Esophagus muscularis mucosa (tissue), 4 donors: ENCODE results near the gene GAA. TPM values are rescaled to one million over a fixed set of nuclear protein-coding genes. Genes with fewer than 3 reads are reported as not detected.

ENCODE experiments used
- DNase-seq: peaks from one replicate; pipeline ENCODE4 v3.0.0-alpha.2; 2017; ENCODE audit errors: extremely low spot score
- H3K27ac ChIP-seq, 4 donors: fragments of 200-600 bp; sonication (generic); replicated peaks in 1 of 4; 1 replicate in 3 of 4; 2 replicates in 1 of 4; pipeline ENCODE4 v1.5.1; 2016 to 2019; ENCODE audit warnings: mild to moderate bottlenecking in 1 of 4
- H3K27me3 ChIP-seq, 4 donors: fragments of 200-600 bp; sonication (generic); one replicate each; pipeline versions ENCODE4 v1.5.1 to v1.6.0; 2016 to 2019
- H3K36me3 ChIP-seq, 4 donors: fragments of 200-600 bp; sonication (generic); one replicate each; pipeline ENCODE4 v1.5.1; 2016 to 2019
- H3K4me1 ChIP-seq, 4 donors: fragments of 200-600 bp; sonication (generic); one replicate each; pipeline ENCODE4 v1.5.1; 2016 to 2019
- H3K4me3 ChIP-seq, 4 donors: fragments of 200-600 bp; sonication (generic); 1 replicate in 2 of 4; 2 replicates in 2 of 4; pipeline ENCODE4 v1.5.1; 2016 to 2019; ENCODE audit warnings: mild to moderate bottlenecking in 4 of 4, moderate library complexity in 1 of 4
- H3K9me3 ChIP-seq, 4 donors: fragments of 200-600 bp; sonication (generic); 1 replicate in 3 of 4; 2 replicates in 1 of 4; pipeline ENCODE4 v1.5.1; 2016 to 2019
- EP300 ChIP-seq: sonication (generic); formaldehyde crosslinking; IDR thresholded peaks from one replicate; pipeline ENCODE4 v1.6.1; 2017; ENCODE audit warnings: antibody characterized with exemption
- POLR2A ChIP-seq: fragments of 450-650 bp; IDR thresholded peaks from one replicate; pipeline ENCODE4 v1.6.1; 2017; ENCODE audit warnings: antibody characterized with exemption, moderate library complexity, mild to moderate bottlenecking, low read depth
- POLR2AphosphoS5 ChIP-seq, 2 donors: sonication (generic); formaldehyde crosslinking; IDR thresholded peaks; one replicate each; pipeline ENCODE4 v1.6.1; 2017; ENCODE audit warnings: antibody characterized with exemption in 2 of 2
- WGBS: methylation state at CpG from one replicate; pipeline ENCODE4 v1.1.5; 2018; 5-methylcytosine and 5-hydroxymethylcytosine counted together
- intact Hi-C: fragments of 100-400 bp; cut with DNase I; formaldehyde crosslinking; loops from one replicate; pipeline ENCODE4 v1.15.1; 2023
- total RNA-seq, 4 donors: library from RNA; depleted of rRNA; stranded (reverse); fragments of >200 nt; gene quantifications; one replicate each; pipeline versions ENCODE4 v1.1.0 to v1.2.1, GENCODE V29; 2016
- TF ChIP-seq, protein P1 (sequence below), 3 experiments: fragments of 200-600 bp in 2 of 3; fragments of 450-650 bp in 1 of 3; sonication (generic) in 2 of 3; IDR thresholded peaks; one replicate each; pipeline ENCODE4 v1.5.1; 2017 to 2019; ENCODE audit warnings: antibody characterized with exemption in 3 of 3, mild to moderate bottlenecking in 2 of 3, moderate library complexity in 1 of 3

Gene GAA
- total RNA-seq, 4 donors from 2014 or later = 65.4 to 84.4 (median 73.7) TPM

DNA sequence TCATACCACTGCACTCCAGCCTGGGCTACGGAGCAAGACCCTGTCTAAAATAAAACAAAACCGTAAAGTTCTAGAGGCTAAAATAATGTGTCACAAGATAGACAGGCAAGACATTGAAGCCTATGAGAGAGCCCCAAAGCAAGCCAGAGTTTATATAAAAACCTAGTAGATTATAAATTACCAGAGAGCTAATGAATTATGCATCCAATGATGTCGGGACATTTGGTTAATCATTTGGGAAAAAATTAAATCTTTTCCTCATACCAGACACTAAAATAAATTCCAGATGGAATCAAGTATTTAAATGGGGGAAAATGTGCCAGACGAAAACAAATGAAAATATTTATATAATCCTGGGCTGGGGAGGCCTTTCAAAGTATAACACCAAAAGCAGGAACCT lies 40.7 kb upstream of the GAA start:
- intact Hi-C loops = no loop called here
- WGBS = 75% methylated on average over 4 of the region's 4 CpGs
- DNase-seq = no peak

DNA sequence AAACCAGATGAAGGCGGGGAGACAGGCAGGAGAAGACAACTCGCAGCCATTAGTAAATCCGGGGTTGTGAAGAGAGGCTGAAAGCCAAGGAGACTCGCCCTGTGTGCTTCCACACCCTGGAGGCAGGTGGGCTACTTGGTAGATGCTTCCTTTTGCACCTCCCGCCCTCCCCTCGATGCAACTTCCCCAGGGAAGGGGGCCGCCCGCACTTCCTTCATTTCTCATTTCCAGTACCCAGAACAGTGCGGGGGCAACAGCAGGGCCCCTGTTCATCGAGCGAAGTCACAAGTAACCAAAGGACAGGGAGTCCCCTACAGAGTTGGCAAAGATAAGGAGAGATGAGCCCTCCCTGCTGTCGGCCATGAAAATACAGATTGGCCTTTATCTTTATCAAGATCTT lies 40.0 kb upstream of the GAA start:
- WGBS = 87% methylated on average over 12 of the region's 12 CpGs
- DNase-seq = no peak

More for the DNA sequence above, 40.7 kb upstream of the GAA start:
- H3K27me3 ChIP-seq = no peaks in the 10 kb centered on the region
- H3K4me1 ChIP-seq = peaks cover 4 to 15% (median 10%) of the 10 kb centered on the region in 4 donors
- peaks cover 0 to 21% (median 11%) of the 10 kb centered on the region in 4 donors for H3K36me3 ChIP-seq
- no peak overlapping the region for H3K4me3 ChIP-seq
- TF ChIP-seq, protein P1, sequence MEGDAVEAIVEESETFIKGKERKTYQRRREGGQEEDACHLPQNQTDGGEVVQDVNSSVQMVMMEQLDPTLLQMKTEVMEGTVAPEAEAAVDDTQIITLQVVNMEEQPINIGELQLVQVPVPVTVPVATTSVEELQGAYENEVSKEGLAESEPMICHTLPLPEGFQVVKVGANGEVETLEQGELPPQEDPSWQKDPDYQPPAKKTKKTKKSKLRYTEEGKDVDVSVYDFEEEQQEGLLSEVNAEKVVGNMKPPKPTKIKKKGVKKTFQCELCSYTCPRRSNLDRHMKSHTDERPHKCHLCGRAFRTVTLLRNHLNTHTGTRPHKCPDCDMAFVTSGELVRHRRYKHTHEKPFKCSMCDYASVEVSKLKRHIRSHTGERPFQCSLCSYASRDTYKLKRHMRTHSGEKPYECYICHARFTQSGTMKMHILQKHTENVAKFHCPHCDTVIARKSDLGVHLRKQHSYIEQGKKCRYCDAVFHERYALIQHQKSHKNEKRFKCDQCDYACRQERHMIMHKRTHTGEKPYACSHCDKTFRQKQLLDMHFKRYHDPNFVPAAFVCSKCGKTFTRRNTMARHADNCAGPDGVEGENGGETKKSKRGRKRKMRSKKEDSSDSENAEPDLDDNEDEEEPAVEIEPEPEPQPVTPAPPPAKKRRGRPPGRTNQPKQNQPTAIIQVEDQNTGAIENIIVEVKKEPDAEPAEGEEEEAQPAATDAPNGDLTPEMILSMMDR (IDR thresholded peaks at IDR 0.05) = no peak
- TF ChIP-seq POLR2AphosphoS5 (IDR thresholded peaks at IDR 0.05) (no peak), EP300 (no peak), POLR2A (no peak)
- H3K27ac ChIP-seq = no peak overlapping the region
- no peaks in the 10 kb centered on the region for H3K9me3 ChIP-seq

DNA sequence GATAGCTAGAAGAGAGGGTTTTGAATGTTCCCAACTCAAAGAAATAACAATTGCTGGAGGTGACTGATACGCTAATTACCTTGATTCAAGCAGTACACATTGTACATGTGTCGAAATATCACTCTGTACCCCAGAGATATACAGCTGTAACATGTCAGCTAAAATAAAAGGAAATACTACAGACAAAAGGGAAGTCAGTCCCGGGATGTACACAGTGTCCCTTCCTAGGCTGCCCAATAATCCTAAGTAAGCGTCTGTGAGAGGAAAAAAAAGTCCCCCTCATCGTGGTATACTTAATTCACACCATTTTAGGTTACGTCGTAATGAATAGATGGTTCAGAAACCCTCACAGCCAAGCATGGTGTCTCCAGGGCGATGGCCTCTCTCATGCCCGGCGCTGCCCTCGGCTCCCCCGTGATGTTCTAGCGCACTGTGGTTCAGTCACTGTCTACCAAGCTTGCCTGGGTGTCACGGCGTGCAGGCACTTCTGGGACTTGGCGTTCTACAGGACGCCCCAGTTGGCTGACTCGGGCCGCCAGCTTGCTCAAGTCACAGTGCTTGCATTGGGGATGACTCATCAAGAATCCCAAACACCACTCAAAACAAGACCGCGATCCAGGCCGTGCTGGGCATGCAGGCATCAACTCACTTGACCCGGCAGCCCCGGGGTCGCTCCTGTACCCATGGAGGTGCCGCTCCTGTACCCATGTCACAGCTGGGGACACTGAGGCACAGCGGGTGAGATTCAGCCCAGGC lies 37.4 kb upstream of the GAA start:
- Histone ChIP-seq H3K36me3 (peaks cover 0 to 6% (median 2%) of the 10 kb centered on the region in 4 donors), H3K4me3 (no peak overlapping the region), H3K4me1 (peaks cover 12 to 26% (median 22%) of the 10 kb centered on the region in 4 donors), H3K27me3 (no peaks in the 10 kb centered on the region), H3K9me3 (no peaks in the 10 kb centered on the region), H3K27ac (peak overlapping the region; percentile 35 to 54 (median 52))
- TF ChIP-seq EP300 (no peak), POLR2A (no peak), POLR2AphosphoS5 (IDR thresholded peaks at IDR 0.05) (peak in 1 of 2 donors; percentile 29)
- TF ChIP-seq, protein P1 (IDR thresholded peaks at IDR 0.05) = no peak
- intact Hi-C loops = no loop called here
- WGBS = 83% methylated on average over 14 of the region's 27 CpGs
- DNase-seq = no peak

More for the DNA sequence above, 40.0 kb upstream of the GAA start:
- H3K36me3 ChIP-seq = peaks cover 0 to 21% (median 11%) of the 10 kb centered on the region in 4 donors
- intact Hi-C loops = no loop called here
- peaks cover 4 to 15% (median 10%) of the 10 kb centered on the region in 4 donors for H3K4me1 ChIP-seq
- no peaks in the 10 kb centered on the region for H3K27me3 ChIP-seq
- no peak overlapping the region for H3K27ac ChIP-seq
- no peak overlapping the region for H3K4me3 ChIP-seq
- TF ChIP-seq POLR2A (no peak), EP300 (no peak), POLR2AphosphoS5 (IDR thresholded peaks at IDR 0.05) (no peak)
- TF ChIP-seq, protein P1 (IDR thresholded peaks at IDR 0.05) = no peak
- H3K9me3 ChIP-seq = no peaks in the 10 kb centered on the region

DNA sequence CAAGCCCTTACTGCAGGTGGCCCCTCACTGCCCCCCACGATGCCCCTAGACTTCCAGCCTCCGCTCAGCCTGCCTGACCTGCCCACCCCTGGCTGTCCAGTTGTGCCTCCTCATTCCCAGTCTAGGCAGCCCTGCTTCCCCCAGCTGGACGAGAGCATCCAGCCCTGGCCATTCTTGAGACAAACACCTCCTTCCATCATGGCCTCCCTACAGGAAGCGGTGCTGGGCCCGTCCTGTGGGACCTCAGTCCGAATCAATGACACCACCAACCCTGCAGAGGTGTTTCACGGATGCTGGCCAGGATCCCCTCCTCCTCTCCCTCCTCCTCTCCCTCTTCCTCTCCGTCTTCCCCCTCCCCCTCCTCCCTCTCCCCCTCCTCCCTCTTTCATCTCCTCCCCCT lies 36.7 kb upstream of the GAA start:
- intact Hi-C loops = no loop called here
- Histone ChIP-seq H3K4me1 (peaks cover 19 to 33% (median 29%) of the 10 kb centered on the region in 4 donors), H3K27ac (peak overlapping the region; percentile 35 to 54 (median 52)), H3K9me3 (no peaks in the 10 kb centered on the region), H3K4me3 (no peak overlapping the region), H3K36me3 (peaks cover 0 to 4% (median 0%) of the 10 kb centered on the region in 4 donors), H3K27me3 (no peaks in the 10 kb centered on the region)
- no peak for DNase-seq
- TF ChIP-seq POLR2AphosphoS5 (IDR thresholded peaks at IDR 0.05) (no peak), EP300 (no peak), POLR2A (no peak)
- TF ChIP-seq, protein P1 (IDR thresholded peaks at IDR 0.05) = no peak
- 89% methylated on average over 8 of the region's 8 CpGs for WGBS
